ENCODE measurements around the gene MLLT1.

GRCh38 chr19:6241056-6241455, 38.7 kb downstream of the MLLT1 start:
- TF ChIP-seq, protein P1, sequence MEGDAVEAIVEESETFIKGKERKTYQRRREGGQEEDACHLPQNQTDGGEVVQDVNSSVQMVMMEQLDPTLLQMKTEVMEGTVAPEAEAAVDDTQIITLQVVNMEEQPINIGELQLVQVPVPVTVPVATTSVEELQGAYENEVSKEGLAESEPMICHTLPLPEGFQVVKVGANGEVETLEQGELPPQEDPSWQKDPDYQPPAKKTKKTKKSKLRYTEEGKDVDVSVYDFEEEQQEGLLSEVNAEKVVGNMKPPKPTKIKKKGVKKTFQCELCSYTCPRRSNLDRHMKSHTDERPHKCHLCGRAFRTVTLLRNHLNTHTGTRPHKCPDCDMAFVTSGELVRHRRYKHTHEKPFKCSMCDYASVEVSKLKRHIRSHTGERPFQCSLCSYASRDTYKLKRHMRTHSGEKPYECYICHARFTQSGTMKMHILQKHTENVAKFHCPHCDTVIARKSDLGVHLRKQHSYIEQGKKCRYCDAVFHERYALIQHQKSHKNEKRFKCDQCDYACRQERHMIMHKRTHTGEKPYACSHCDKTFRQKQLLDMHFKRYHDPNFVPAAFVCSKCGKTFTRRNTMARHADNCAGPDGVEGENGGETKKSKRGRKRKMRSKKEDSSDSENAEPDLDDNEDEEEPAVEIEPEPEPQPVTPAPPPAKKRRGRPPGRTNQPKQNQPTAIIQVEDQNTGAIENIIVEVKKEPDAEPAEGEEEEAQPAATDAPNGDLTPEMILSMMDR (IDR thresholded peaks at IDR 0.05; ENCODE audit: low read depth, low read length, missing input control), result no peak
- TF ChIP-seq, protein P2, sequence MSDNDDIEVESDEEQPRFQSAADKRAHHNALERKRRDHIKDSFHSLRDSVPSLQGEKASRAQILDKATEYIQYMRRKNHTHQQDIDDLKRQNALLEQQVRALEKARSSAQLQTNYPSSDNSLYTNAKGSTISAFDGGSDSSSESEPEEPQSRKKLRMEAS (IDR thresholded peaks at IDR 0.05), result no peak
- no peak for TF ChIP-seq ATF3 (IDR thresholded peaks at IDR 0.05)
- TF ChIP-seq SP1 (IDR thresholded peaks at IDR 0.05), result no peak
- no peak for TF ChIP-seq TAF1 (conservative IDR thresholded peaks at IDR 0.05)
- no peak for TF ChIP-seq REST (IDR thresholded peaks at IDR 0.05)
- TF ChIP-seq YY1 (IDR thresholded peaks at IDR 0.05), result no peak
- no peak for TF ChIP-seq GABPA (IDR thresholded peaks at IDR 0.05 in 1 of 2, conservative IDR thresholded peaks at IDR 0.05 in 1 of 2)
- TF ChIP-seq RAD21 (IDR thresholded peaks at IDR 0.05), result no peak
- no peak for TF ChIP-seq RXRA (IDR thresholded peaks at IDR 0.05)
- no peak for TF ChIP-seq FOXA1 (IDR thresholded peaks at IDR 0.05)
- no peak for TF ChIP-seq JUND (IDR thresholded peaks at IDR 0.05)
- TF ChIP-seq ZBTB33 (IDR thresholded peaks at IDR 0.05), result no peak
- TF ChIP-seq EGR1 (IDR thresholded peaks at IDR 0.05; ENCODE audit: low read depth in 2 of 2), result no peak
